Activated naive CD8-positive, alpha-beta T cell (primary cell): Measurements from ENCODE around the gene NDUFS6.

Source experiments
- H3K27ac Mint-ChIP-seq: one replicate; pipeline ENCODE4 v1.8.0; 2021; ENCODE audit warnings: mixed read lengths
- H3K27me3 Mint-ChIP-seq: one replicate; pipeline ENCODE4 v1.8.0; 2021; ENCODE audit warnings: mixed read lengths
- H3K36me3 Mint-ChIP-seq: one replicate; pipeline ENCODE4 v1.8.0; 2021; ENCODE audit warnings: mixed read lengths
- H3K4me1 Mint-ChIP-seq: one replicate; pipeline ENCODE4 v1.8.0; 2021; ENCODE audit warnings: low read depth, mixed read lengths
- H3K4me3 Mint-ChIP-seq: one replicate; pipeline ENCODE4 v1.8.0; 2021; ENCODE audit warnings: mild to moderate bottlenecking, mixed read lengths
- H3K9me3 Mint-ChIP-seq: one replicate; pipeline ENCODE4 v1.8.0; 2021; ENCODE audit warnings: low read depth, mixed read lengths

Gene NDUFS6

GRCh38 chr5:1762121-1762882 lies 38.9 kb upstream of the NDUFS6 start:
- Mint-ChIP-seq H3K9me3 (peaks cover 8% of the 10 kb centered on the region), H3K27me3 (peaks cover 9% of the 10 kb centered on the region), H3K4me1 (no peaks in the 10 kb centered on the region), H3K27ac (no peak overlapping the region), H3K36me3 (no peaks in the 10 kb centered on the region), H3K4me3 (no peak overlapping the region)

- Mint-ChIP-seq H3K36me3 (no peaks in the 10 kb centered on the region), H3K9me3 (peaks cover 8% of the 10 kb centered on the region), H3K27ac (no peak overlapping the region), H3K4me1 (no peaks in the 10 kb centered on the region), H3K4me3 (no peak overlapping the region), H3K27me3 (peaks cover 9% of the 10 kb centered on the region)
Measured at GRCh38 chr5:1762883-1763547, 38.2 kb upstream of the NDUFS6 start.

DNA sequence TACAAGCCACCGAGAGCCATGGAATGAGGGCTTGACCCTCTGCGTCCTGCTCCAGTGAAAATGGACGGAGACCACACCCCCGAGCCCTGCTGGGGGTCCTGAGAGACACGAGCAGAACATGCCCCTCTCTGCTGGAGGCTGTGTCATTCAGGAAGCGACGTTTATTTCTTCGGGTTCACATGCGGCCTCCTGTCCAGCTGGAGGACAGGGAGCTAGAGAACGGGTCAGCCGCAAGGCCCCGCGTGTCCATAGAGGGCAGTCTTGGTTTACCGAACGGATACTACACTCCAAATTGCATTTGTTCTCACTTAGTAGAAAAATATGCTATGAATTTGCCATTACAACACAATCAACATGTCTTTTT lies 37.7 kb upstream of the NDUFS6 start:
- H3K36me3 Mint-ChIP-seq, result no peaks in the 10 kb centered on the region
- no peaks in the 10 kb centered on the region for H3K4me1 Mint-ChIP-seq
- H3K4me3 Mint-ChIP-seq, result no peak overlapping the region
- peaks cover 3% of the 10 kb centered on the region for H3K9me3 Mint-ChIP-seq
- peaks cover 9% of the 10 kb centered on the region for H3K27me3 Mint-ChIP-seq
- no peak overlapping the region for H3K27ac Mint-ChIP-seq

GRCh38 chr5:1763960-1764605 lies 37.1 kb upstream of the NDUFS6 start:
- Mint-ChIP-seq H3K4me1 (no peaks in the 10 kb centered on the region), H3K27ac (no peak overlapping the region), H3K27me3 (peaks cover 9% of the 10 kb centered on the region), H3K9me3 (no peaks in the 10 kb centered on the region), H3K36me3 (no peaks in the 10 kb centered on the region), H3K4me3 (no peak overlapping the region)

GRCh38 chr5:1764606-1764960 lies 36.6 kb upstream of the NDUFS6 start:
- no peaks in the 10 kb centered on the region for H3K4me1 Mint-ChIP-seq
- H3K36me3 Mint-ChIP-seq, result no peaks in the 10 kb centered on the region
- no peaks in the 10 kb centered on the region for H3K9me3 Mint-ChIP-seq
- H3K27ac Mint-ChIP-seq, result no peak overlapping the region
- peaks cover 9% of the 10 kb centered on the region for H3K27me3 Mint-ChIP-seq
- no peak overlapping the region for H3K4me3 Mint-ChIP-seq

DNA sequence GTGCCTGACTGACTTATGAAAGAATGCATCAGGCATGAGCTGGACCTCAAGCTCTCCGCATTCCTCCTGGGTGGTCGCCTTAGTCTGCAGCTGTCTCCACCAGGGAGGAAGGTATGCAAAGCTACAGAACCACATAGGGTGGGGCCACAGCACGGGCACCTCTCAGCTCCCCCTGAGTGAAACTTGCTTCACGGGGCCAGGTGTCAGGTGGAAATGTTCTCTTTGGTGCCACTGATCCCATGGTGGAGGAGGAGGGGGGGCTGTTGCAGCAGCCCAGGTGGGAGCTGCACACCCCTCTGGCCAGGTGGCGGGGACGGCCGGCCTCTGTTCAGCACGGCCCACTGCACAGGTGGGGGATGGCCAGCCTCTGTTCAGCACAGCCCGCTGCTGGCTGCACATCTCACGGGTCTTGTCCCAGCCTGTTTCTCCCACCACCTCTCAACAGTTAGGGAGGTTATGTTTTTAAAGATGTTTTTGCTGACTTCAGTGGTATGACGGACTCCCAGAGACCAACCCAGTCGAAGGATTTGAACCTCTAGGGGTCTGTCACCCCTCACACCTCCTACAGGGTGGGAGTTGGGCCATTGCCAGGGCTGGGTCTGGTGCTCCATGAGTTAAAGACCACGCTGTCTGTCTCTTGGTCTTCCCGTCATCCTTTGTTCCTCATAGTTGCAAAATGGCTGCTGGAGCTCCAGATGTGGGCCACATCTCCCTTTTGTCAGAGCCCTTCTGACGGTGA lies 35.9 kb upstream of the NDUFS6 start:
- H3K4me1 Mint-ChIP-seq, result no peaks in the 10 kb centered on the region
- peaks cover 9% of the 10 kb centered on the region for H3K27me3 Mint-ChIP-seq
- H3K36me3 Mint-ChIP-seq, result no peaks in the 10 kb centered on the region

GRCh38 chr5:1765880-1766235 lies 35.3 kb upstream of the NDUFS6 start:
- Mint-ChIP-seq H3K27me3 (peaks cover 9% of the 10 kb centered on the region), H3K36me3 (no peaks in the 10 kb centered on the region), H3K4me1 (no peaks in the 10 kb centered on the region), H3K27ac (no peak overlapping the region), H3K9me3 (no peaks in the 10 kb centered on the region), H3K4me3 (no peak overlapping the region)

More for the DNA sequence above, 35.9 kb upstream of the NDUFS6 start:
- H3K4me3 Mint-ChIP-seq, result no peak overlapping the region
- no peaks in the 10 kb centered on the region for H3K9me3 Mint-ChIP-seq
- H3K27ac Mint-ChIP-seq, result no peak overlapping the region

- Mint-ChIP-seq H3K36me3 (no peaks in the 10 kb centered on the region), H3K27ac (no peak overlapping the region), H3K27me3 (peaks cover 6% of the 10 kb centered on the region), H3K4me3 (no peak overlapping the region), H3K4me1 (no peaks in the 10 kb centered on the region), H3K9me3 (no peaks in the 10 kb centered on the region)
Measured at GRCh38 chr5:1767524-1768282, 33.5 kb upstream of the NDUFS6 start.

DNA sequence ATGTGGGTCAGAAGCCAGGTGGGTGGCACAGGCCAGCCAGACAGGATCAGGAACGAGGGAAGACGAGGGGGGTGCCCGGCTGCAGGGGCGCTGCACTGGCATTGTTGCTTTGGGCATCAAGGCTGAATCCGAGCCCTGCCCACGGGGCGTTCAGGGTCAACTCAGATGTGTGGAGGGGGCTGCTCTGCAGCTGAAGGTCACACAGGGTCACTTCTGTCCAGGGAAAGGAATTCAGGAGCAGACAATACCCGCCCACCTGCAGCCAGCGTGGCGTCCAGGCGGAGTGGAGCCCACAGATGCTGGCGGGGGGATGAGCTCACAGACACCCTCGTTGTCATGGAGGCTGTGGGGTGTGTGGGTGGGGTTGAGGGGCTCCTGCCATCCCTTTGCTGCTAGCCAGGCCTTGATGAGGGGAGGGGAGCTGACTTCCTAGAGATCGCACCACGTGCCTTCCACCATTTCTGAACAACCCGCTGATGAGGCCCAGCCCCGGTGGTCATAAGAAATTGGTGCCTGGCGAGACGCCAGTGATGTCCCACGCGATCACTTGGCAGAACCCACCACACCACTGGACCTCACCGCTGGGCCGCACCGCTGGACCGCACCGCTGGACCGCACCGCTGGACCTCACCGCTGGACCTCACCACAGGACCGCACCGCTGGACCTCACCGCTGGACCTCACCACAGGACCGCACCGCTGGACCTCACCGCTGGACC lies 32.8 kb upstream of the NDUFS6 start:
- H3K27ac Mint-ChIP-seq, result no peak overlapping the region
- no peaks in the 10 kb centered on the region for H3K9me3 Mint-ChIP-seq
- peaks cover 6% of the 10 kb centered on the region for H3K27me3 Mint-ChIP-seq
- no peak overlapping the region for H3K4me3 Mint-ChIP-seq
- no peaks in the 10 kb centered on the region for H3K36me3 Mint-ChIP-seq
- H3K4me1 Mint-ChIP-seq, result no peaks in the 10 kb centered on the region

- H3K9me3 Mint-ChIP-seq, result no peaks in the 10 kb centered on the region
- H3K27me3 Mint-ChIP-seq, result peaks cover 2% of the 10 kb centered on the region
- H3K36me3 Mint-ChIP-seq, result no peaks in the 10 kb centered on the region
- H3K4me3 Mint-ChIP-seq, result no peak overlapping the region
- no peaks in the 10 kb centered on the region for H3K4me1 Mint-ChIP-seq
- no peak overlapping the region for H3K27ac Mint-ChIP-seq
Measured at GRCh38 chr5:1769017-1769640, 32.1 kb upstream of the NDUFS6 start.

DNA sequence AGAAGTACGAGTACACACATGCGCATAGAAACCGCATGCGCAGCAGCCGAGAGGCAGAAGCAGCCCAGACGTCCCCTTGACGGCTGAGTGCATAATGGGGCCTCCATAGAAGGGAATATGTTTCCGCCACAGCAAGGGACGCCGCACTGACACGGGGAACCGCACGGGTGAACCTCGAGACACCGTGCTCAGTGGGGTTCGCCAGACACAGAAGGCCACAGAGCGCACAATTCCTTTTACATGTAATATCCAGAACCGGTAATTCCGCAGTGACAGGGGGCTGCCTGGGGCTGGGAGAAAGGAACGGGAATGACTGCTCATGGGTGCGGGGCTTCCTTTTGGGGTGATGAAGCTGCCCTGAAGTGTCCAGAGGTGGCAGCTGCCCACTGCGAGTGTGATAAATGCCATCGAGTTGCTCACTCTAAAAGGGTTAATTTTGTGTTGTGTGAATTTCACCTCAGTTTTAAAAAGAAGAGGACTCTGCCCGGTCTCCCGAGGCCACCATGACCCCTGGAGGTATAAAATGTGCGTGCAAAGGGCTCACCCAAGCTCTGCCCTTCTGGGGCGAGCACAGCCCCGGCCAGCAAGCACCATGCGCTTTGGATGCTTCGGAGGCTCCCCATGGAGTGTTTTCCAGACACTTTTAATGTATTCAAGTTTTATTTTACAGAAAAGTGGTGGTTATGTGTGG lies 31.3 kb upstream of the NDUFS6 start:
- H3K4me1 Mint-ChIP-seq, result no peaks in the 10 kb centered on the region
- H3K36me3 Mint-ChIP-seq, result no peaks in the 10 kb centered on the region
- no peak overlapping the region for H3K4me3 Mint-ChIP-seq
- H3K27ac Mint-ChIP-seq, result no peak overlapping the region
- H3K9me3 Mint-ChIP-seq, result no peaks in the 10 kb centered on the region
- no peaks in the 10 kb centered on the region for H3K27me3 Mint-ChIP-seq

DNA sequence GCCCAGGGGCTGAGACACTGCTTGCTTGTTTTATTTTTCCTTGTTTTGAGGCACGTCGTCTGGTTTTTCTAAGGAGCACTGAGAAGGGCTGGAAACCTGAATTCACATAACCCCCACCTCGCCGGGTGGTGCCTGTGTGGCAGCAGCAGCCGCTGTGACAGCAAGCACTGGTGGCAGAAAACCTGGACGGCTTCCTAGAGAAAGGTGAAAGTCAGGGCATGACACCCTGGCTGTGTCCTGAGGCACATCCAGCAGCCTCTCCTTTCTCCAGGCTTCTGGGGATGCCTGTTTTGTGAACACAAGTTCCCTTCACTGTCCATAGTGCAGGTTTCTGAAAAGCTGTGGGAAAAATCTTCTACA lies 30.8 kb upstream of the NDUFS6 start:
- H3K4me3 Mint-ChIP-seq, result no peak overlapping the region
- H3K27me3 Mint-ChIP-seq, result no peaks in the 10 kb centered on the region
- H3K4me1 Mint-ChIP-seq, result no peaks in the 10 kb centered on the region
- H3K9me3 Mint-ChIP-seq, result no peaks in the 10 kb centered on the region
- H3K27ac Mint-ChIP-seq, result no peak overlapping the region
- H3K36me3 Mint-ChIP-seq, result no peaks in the 10 kb centered on the region
